ENCODE data around the gene RELN. TPM values are rescaled to one million over a fixed set of nuclear protein-coding genes. Genes with fewer than 3 reads are reported as not detected.
A peak's percentile ranks its signal among the peaks of the same experiment; 100 is the strongest.
"Not testable (repeated sequence)": the region's sequence is repeated elsewhere in the genome, so short reads cannot be mapped to it uniquely, and the experiment has no call there.

The RELN gene
- 1 to 10 TPM; 3.9 to 8.5 TPM for total RNA-seq
- 5.9 TPM for polyA plus RNA-seq (2013, experiment 1 of 2)
- 4.8 TPM for polyA plus RNA-seq (2013, experiment 2 of 2)
- long read RNA-seq, experiment 1, partial matches to known transcripts = 2 of 5 reads
- long read RNA-seq, experiment 1, other reads (novel, unspliced or antisense) = 3 of 5 reads
- long read RNA-seq, experiment 2, full-length matches to known transcripts = 3 of 7 reads
- long read RNA-seq, experiment 2, partial matches to known transcripts = 3 of 7 reads
- long read RNA-seq, experiment 2, other reads (novel, unspliced or antisense) = 1 of 7 reads
- long read RNA-seq, experiment 3, partial matches to known transcripts = 2 of 3 reads
- long read RNA-seq, experiment 3, other reads (novel, unspliced or antisense) = 1 of 3 reads
- long read RNA-seq, experiment 4 = 0 reads

GRCh38 chr7:103989200-103989784, at the start of gene RELN:
RELN (minus strand) TSS chr7:103989658; CDS start chr7:103989356, 302 bp downstream.
- TF ChIP-seq, protein P1, sequence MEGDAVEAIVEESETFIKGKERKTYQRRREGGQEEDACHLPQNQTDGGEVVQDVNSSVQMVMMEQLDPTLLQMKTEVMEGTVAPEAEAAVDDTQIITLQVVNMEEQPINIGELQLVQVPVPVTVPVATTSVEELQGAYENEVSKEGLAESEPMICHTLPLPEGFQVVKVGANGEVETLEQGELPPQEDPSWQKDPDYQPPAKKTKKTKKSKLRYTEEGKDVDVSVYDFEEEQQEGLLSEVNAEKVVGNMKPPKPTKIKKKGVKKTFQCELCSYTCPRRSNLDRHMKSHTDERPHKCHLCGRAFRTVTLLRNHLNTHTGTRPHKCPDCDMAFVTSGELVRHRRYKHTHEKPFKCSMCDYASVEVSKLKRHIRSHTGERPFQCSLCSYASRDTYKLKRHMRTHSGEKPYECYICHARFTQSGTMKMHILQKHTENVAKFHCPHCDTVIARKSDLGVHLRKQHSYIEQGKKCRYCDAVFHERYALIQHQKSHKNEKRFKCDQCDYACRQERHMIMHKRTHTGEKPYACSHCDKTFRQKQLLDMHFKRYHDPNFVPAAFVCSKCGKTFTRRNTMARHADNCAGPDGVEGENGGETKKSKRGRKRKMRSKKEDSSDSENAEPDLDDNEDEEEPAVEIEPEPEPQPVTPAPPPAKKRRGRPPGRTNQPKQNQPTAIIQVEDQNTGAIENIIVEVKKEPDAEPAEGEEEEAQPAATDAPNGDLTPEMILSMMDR (conservative IDR thresholded peaks at IDR 0.05) = no peak
- WGBS, 2 experiments (ENCODE audit: insufficient coverage in 1 of 2, insufficient read length in 1 of 2) = 0 to 1% methylated on average over 15 to 83 of the region's 89 CpGs
- H3K27ac Mint-ChIP-seq = no peak within 1 kb of the TSS
- DNase-seq = peak; percentile 84
- peak within 1 kb of the TSS; percentile 56 for H3K4me3 Mint-ChIP-seq
- peaks cover 70% of the 10 kb centered on the region for H3K27me3 Mint-ChIP-seq (ENCODE audit: insufficient read depth)
- Histone ChIP-seq H3K9me3 (ENCODE audit: control insufficient read depth, low read length) (no peaks in the 10 kb centered on the region), H3K27ac (ENCODE audit: low read depth, low read length) (peak within 1 kb of the TSS; percentile 55), H3K27me3 (ENCODE audit: control insufficient read depth, insufficient read depth, low read length, poor library complexity, severe bottlenecking) (peaks cover 74% of the 10 kb centered on the region), H3K36me3 (ENCODE audit: control insufficient read depth, insufficient read depth, low read length) (no peaks in the 10 kb centered on the region), H3K4me3 (ENCODE audit: low read length) (peak within 1 kb of the TSS; percentile 82), H3K9ac (ENCODE audit: extremely low read depth, low read length, poor library complexity, severe bottlenecking) (no peak within 1 kb of the TSS), H3K4me1 (ENCODE audit: control insufficient read depth, insufficient read depth, low read length) (no peaks in the 10 kb centered on the region)
- H3K4me1 Mint-ChIP-seq = peaks cover 6% of the 10 kb centered on the region
- no peaks in the 10 kb centered on the region for H3K36me3 Mint-ChIP-seq (ENCODE audit: low read depth)
- no peaks in the 10 kb centered on the region for H3K9me3 Mint-ChIP-seq

DNA sequence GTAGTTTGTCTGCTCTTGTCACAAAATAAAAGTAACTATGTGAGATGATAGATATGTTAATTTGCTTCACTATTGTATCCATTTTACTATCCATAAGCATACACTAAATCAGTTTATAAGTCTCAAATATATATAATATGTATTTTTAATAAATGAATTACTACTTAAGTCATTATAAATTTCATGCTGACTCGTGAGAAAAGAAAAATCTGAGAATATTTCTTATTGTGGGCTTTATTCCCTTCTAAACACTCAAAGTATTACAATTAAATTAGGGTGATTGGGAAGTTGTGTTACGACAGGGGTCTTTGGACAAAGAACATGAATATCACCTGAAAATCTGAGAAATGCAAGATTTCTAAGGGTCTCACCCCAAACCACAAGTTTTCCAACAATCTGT, 48.7 kb upstream of the RELN start:
- H3K4me3 ChIP-seq (ENCODE audit: low read length) = no peak overlapping the region
- TF ChIP-seq, protein P1 (conservative IDR thresholded peaks at IDR 0.05) = no peak
- H3K9ac ChIP-seq (ENCODE audit: extremely low read depth, low read length, poor library complexity, severe bottlenecking) = no peak overlapping the region
- H3K9me3 Mint-ChIP-seq = peaks cover 18% of the 10 kb centered on the region
- no peaks in the 10 kb centered on the region for H3K27me3 Mint-ChIP-seq (ENCODE audit: insufficient read depth)
- 100% methylated on average over 1 of the region's 2 CpGs; no CpG with 5 or more reads in 1 of the 2 experiments for WGBS, 2 experiments (ENCODE audit: insufficient coverage in 1 of 2, insufficient read length in 1 of 2)
- H3K36me3 ChIP-seq (ENCODE audit: control insufficient read depth, insufficient read depth, low read length) = no peaks in the 10 kb centered on the region
- peaks cover 15% of the 10 kb centered on the region for H3K9me3 ChIP-seq (ENCODE audit: control insufficient read depth, low read length)
- no peak for DNase-seq
- peaks cover 3% of the 10 kb centered on the region for H3K4me1 Mint-ChIP-seq
- H3K4me3 Mint-ChIP-seq = no peak overlapping the region
- H3K4me1 ChIP-seq (ENCODE audit: control insufficient read depth, insufficient read depth, low read length) = no peaks in the 10 kb centered on the region
- no peaks in the 10 kb centered on the region for H3K27me3 ChIP-seq (ENCODE audit: control insufficient read depth, insufficient read depth, low read length, poor library complexity, severe bottlenecking)
- H3K36me3 Mint-ChIP-seq (ENCODE audit: low read depth) = peaks cover 3% of the 10 kb centered on the region
- H3K27ac ChIP-seq (ENCODE audit: low read depth, low read length) = no peak overlapping the region
- no peak overlapping the region for H3K27ac Mint-ChIP-seq

- not testable (repeated sequence) for H3K27ac ChIP-seq (ENCODE audit: low read depth, low read length); H3K9ac ChIP-seq (ENCODE audit: extremely low read depth, low read length, poor library complexity, severe bottlenecking); H3K27me3 Mint-ChIP-seq (ENCODE audit: insufficient read depth); H3K27me3 ChIP-seq (ENCODE audit: control insufficient read depth, insufficient read depth, low read length, poor library complexity, severe bottlenecking); H3K27ac Mint-ChIP-seq; H3K4me3 ChIP-seq (ENCODE audit: low read length); H3K4me1 ChIP-seq (ENCODE audit: control insufficient read depth, insufficient read depth, low read length); DNase-seq; H3K4me3 Mint-ChIP-seq; H3K36me3 Mint-ChIP-seq (ENCODE audit: low read depth); H3K4me1 Mint-ChIP-seq; H3K36me3 ChIP-seq (ENCODE audit: control insufficient read depth, insufficient read depth, low read length)
- peaks cover 18% of the 10 kb centered on the region for H3K9me3 Mint-ChIP-seq
- 89 to 92% methylated on average over 2 to 3 of the region's 3 CpGs for WGBS, 2 experiments (ENCODE audit: insufficient coverage in 1 of 2, insufficient read length in 1 of 2)
- peaks cover 20% of the 10 kb centered on the region for H3K9me3 ChIP-seq (ENCODE audit: control insufficient read depth, low read length)
Measured at GRCh38 chr7:104036889-104037288, 47.4 kb upstream of the RELN start.

Data from endodermal cell (in vitro differentiated cells).